Right ventricle myocardium inferior (tissue), 1 donor: ENCODE data around the gene ERO1A. TPM values are rescaled to one million over a fixed set of nuclear protein-coding genes. Genes with fewer than 3 reads are reported as not detected.
"Not testable (repeated sequence)": the region's sequence is repeated elsewhere in the genome, so short reads cannot be mapped to it uniquely, and the experiment has no call there.

Source experiments
- ATAC-seq: fragments of 200-7000 bp; cut with Tn5 transposase; one replicate; pipeline ENCODE4 v1.9.1; 2020; ENCODE audit warnings: mild to moderate bottlenecking, moderate library complexity
- DNase-seq: peaks from one replicate; pipeline ENCODE4 v3.0.0; 2021; ENCODE audit errors: missing footprints
- intact Hi-C: fragments of 100-400 bp; cut with DNase I; formaldehyde crosslinking; loops from one replicate; pipeline ENCODE4 v1.11.0; 2022
- long read RNA-seq: library from polyadenylated mRNA; unstranded; transcript quantifications from one replicate; pipeline ENCODE4 v2.0.0, GENCODE V29; 2021
- total RNA-seq: library from RNA; stranded (reverse); fragmentation: NEBNext Ultra II Directional; extraction: Animal tissue kit (Norgen Biotek cat#: 25700); gene quantifications from one replicate; pipeline ENCODE4 v1.2.1, GENCODE V29; 2021
- donor health status: DM: no; HTN: yes; CAD: no; lungs with severe emphysema.

The ERO1A gene
- total RNA-seq = 15.3 TPM
- long read RNA-seq = 0 reads

GRCh38 chr14:52695481-52696091 is at the start of gene ERO1A:
Gene ERO1A (minus strand): TSS chr14:52695558. CDS start chr14:52695481, 77 bp downstream.
- peak; percentile 96 for ATAC-seq
- DNase-seq = peak; percentile 91
- intact Hi-C loops = no loop called here

GRCh38 chr14:52741865-52742264 is 46.5 kb upstream of the ERO1A start:
- ATAC-seq (no peak), DNase-seq (no peak)
- intact Hi-C loops = no loop called here

- intact Hi-C loops = no loop called here
- ATAC-seq (no peak), DNase-seq (no peak)
Measured at GRCh38 chr14:52740751-52741150, 45.4 kb upstream of the ERO1A start.

- DNase-seq (no peak), ATAC-seq (no peak)
- intact Hi-C loops = no loop called here
Measured at GRCh38 chr14:52738409-52738808, 43.1 kb upstream of the ERO1A start.

GRCh38 chr14:52735921-52736489 is 40.6 kb upstream of the ERO1A start:
- DNase-seq = no peak
- intact Hi-C loops = no loop called here
- ATAC-seq = no peak

- ATAC-seq (no peak), DNase-seq (no peak)
- intact Hi-C loops = no loop called here
Measured at GRCh38 chr14:52733824-52734223, 38.5 kb upstream of the ERO1A start.

- no peak for DNase-seq
- intact Hi-C loops = no loop called here
Measured at GRCh38 chr14:52730709-52731111, 35.4 kb upstream of the ERO1A start.

GRCh38 chr14:52729925-52730708 is 34.8 kb upstream of the ERO1A start, which contains the start of gene STYX:
Gene STYX (plus strand): TSS chr14:52730166. CDS start chr14:52730475, 309 bp downstream.
- intact Hi-C loops = loop anchor here (2.0 kb wide), 1 partner anchor 23 kb away; the partner anchor contains the start of gene PSMC6
- DNase-seq = peak; percentile 100
- peak; percentile 100 for ATAC-seq

More at GRCh38 chr14:52730709-52731111, 35.4 kb upstream of the ERO1A start:
- peak; percentile 3 for ATAC-seq

GRCh38 chr14:52729585-52729924 is 34.2 kb upstream of the ERO1A start:
- intact Hi-C loops = loop anchor here (2.0 kb wide), 1 partner anchor 23 kb away; the partner anchor contains the start of gene PSMC6
- DNase-seq (no peak), ATAC-seq (no peak)

GRCh38 chr14:52729035-52729434 is 33.7 kb upstream of the ERO1A start:
- ATAC-seq, DNase-seq: not testable (repeated sequence)
- intact Hi-C loops = loop anchor here (2.0 kb wide), 1 partner anchor 22 kb away; the partner anchor contains the start of gene PSMC6

GRCh38 chr14:52727509-52727908 is 32.2 kb upstream of the ERO1A start:
- DNase-seq, intact Hi-C loops, ATAC-seq: not testable (repeated sequence)

GRCh38 chr14:52724360-52724644 is 28.9 kb upstream of the ERO1A start:
- DNase-seq (no peak), ATAC-seq (no peak)
- intact Hi-C loops = no loop called here

- no peak for DNase-seq
- intact Hi-C loops = no loop called here
- no peak for ATAC-seq
Measured at GRCh38 chr14:52723514-52724359, 28.4 kb upstream of the ERO1A start.

GRCh38 chr14:52716155-52716554 is 20.8 kb upstream of the ERO1A start:
- no peak for DNase-seq
- ATAC-seq = no peak
- intact Hi-C loops = no loop called here

GRCh38 chr14:52711666-52712065 is 16.3 kb upstream of the ERO1A start:
- intact Hi-C loops = no loop called here
- DNase-seq (no peak), ATAC-seq (no peak)

GRCh38 chr14:52706724-52707706 is 11.7 kb upstream of the ERO1A start, which contains the start of gene PSMC6:
Gene PSMC6 (plus strand): TSS chr14:52707200. CDS start chr14:52707220, 20 bp downstream.
- peak; percentile 100 for ATAC-seq
- intact Hi-C loops = loop anchor here (2.0 to 5.0 kb wide), 2 partner anchors 22 to 155 kb away; partner anchors contain the start of genes GPR137C and TXNDC16
- DNase-seq = peak; percentile 96

GRCh38 chr14:52706286-52706685 is 10.9 kb upstream of the ERO1A start:
- intact Hi-C loops = loop anchor here (2.0 to 5.0 kb wide), 2 partner anchors 23 to 154 kb away; partner anchors contain the start of genes GPR137C and TXNDC16

GRCh38 chr14:52703664-52704063 is 8.3 kb upstream of the ERO1A start:
- DNase-seq (no peak), ATAC-seq (no peak)
- intact Hi-C loops = no loop called here

More at GRCh38 chr14:52706286-52706685, 10.9 kb upstream of the ERO1A start:
- no peak for ATAC-seq
- DNase-seq = no peak
